A549 (cell line): ENCODE results near the gene SYNC.
"Not testable (repeated sequence)": the region's sequence is repeated elsewhere in the genome, so short reads cannot be mapped to it uniquely, and the experiment has no call there.

ENCODE experiments used
- CHD4 ChIP-seq: fragments of 200-600 bp; sonication (generic); IDR thresholded peaks from 2 replicates; pipeline ENCODE4 v1.6.1; 2016; ENCODE audit warnings: antibody characterized with exemption, mild to moderate bottlenecking, borderline replicate concordance
- CTCF ChIP-seq: fragments of >200 bp; sonication (Bioruptor Twin); formaldehyde crosslinking; IDR thresholded peaks from 3 replicates; pipeline ENCODE4 v1.5.1; 2016
- FOXS1 ChIP-seq: fragments of 250-450 bp; sonication (Bioruptor Pico); IDR thresholded peaks from 2 replicates; pipeline ENCODE4 v1.5.0; 2020; ENCODE audit warnings: mild to moderate bottlenecking, moderate library complexity
- HDAC2 ChIP-seq: fragments of 200-600 bp; sonication (generic); IDR thresholded peaks from 2 replicates; pipeline ENCODE4 v1.6.1; 2016
- HOXB5 ChIP-seq: fragments of 250-450 bp; sonication (Bioruptor Pico); IDR thresholded peaks from 2 replicates; pipeline ENCODE4 v1.5.0; 2020; ENCODE audit warnings: mild to moderate bottlenecking, moderate library complexity
- KDM5A ChIP-seq: fragments of 200-600 bp; sonication (generic); IDR thresholded peaks from 2 replicates; pipeline ENCODE4 v1.6.1; 2016; ENCODE audit warnings: antibody characterized with exemption, mild to moderate bottlenecking
- MYC ChIP-seq: IDR thresholded peaks from 2 replicates; pipeline ENCODE4 v1.6.1; 2012; ENCODE audit warnings: mild to moderate bottlenecking, inconsistent platforms, low read length, improper control_type of control experiment, borderline replicate concordance
- NPAS2 ChIP-seq: fragments of 250-450 bp; sonication (Bioruptor Pico); IDR thresholded peaks from 2 replicates; pipeline ENCODE4 v1.8.0; 2022; ENCODE audit warnings: mild to moderate bottlenecking, moderate library complexity, borderline replicate concordance
- POLR2A ChIP-seq: IDR thresholded peaks from 2 replicates; pipeline ENCODE4 v1.6.1; 2012; ENCODE audit warnings: mild to moderate bottlenecking, low read length
- ZFP36 ChIP-seq: fragments of 450-650 bp; IDR thresholded peaks from 2 replicates; pipeline ENCODE4 v1.6.1; 2014; ENCODE audit warnings: borderline replicate concordance; ENCODE audit not compliant: partially characterized antibody

- not testable (repeated sequence) for TF ChIP-seq CTCF; HDAC2; HOXB5 (CRISPR knock-in tag); NPAS2 (CRISPR knock-in tag); ZFP36; MYC; KDM5A; POLR2A; FOXS1 (CRISPR knock-in tag); CHD4
These were observed 72.4 kb downstream of the SYNC start for GRCh38 chr1:32630173-32630572.
